Activated CD8-positive, alpha-beta memory T cell treated with anti-CD3 and anti-CD28 coated beads, Interleukin-2, amount 50 U/mL, for 1 hour (primary cell): ENCODE results near the gene LEP.
A peak's percentile ranks its signal among the peaks of the same experiment; 100 is the strongest.

Experiments used
- DNase-seq: peaks from one replicate; pipeline ENCODE4 v3.0.0-alpha.2; 2020; ENCODE audit errors: extremely low read depth

The LEP gene

DNA sequence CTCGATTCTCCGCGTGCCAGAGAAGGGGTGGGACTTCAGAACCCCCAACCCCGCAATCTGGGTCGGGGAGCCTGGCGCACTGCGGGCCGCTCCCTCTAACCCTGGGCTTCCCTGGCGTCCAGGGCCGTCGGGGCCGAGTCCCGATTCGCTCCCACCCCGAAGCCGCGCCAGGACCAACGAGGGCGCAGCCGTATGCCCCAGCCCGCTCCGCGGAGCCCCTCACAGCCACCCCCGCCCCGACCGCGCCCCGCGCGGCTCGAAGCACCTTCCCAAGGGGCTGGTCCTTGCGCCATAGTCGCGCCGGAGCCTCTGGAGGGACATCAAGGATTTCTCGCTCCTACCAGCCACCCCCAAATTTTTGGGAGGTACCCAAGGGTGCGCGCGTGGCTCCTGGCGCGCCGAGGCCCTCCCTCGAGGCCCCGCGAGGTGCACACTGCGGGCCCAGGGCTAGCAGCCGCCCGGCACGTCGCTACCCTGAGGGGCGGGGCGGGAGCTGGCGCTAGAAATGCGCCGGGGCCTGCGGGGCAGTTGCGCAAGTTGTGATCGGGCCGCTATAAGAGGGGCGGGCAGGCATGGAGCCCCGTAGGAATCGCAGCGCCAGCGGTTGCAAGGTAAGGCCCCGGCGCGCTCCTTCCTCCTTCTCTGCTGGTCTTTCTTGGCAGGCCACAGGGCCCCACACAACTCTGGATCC, at the start of gene LEP:
LEP (plus strand) TSS at position 583 of the 691 bp plus-strand sequence. CDS start 10,741 bp downstream, outside the sequence.
- no peak for DNase-seq

DNA sequence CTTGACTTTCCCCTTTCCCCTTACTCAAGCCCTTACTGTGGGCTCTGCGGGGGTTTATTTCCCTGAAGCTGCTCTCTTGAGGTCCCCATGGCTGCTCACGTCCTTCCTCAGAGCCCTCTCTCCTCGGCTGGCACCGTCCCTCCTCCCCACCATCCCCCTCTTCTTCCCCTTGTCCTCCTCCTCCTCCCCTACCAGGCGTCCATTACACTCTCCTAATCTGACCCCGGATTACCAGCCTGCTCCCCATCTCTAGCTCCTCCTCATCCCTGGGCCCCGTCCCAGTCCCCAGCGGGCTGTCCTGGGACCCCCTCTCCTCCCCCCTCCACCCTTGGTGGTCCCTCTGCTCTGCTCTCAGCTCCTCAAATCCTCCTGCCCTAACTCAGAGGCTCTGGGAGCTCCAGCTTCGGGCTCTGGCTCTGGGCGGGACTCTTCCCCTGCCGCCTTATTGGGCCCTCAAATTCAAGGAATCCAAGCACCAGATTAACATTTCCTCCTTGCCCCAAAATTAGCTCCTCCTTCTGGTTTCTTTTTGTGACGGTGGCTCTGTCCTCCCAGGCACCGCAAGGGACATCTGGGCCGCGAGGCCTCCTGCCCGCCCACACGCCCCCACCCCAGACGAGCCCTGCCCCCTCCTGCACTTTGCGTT, 48.5 kb upstream of the LEP start:
- no peak for DNase-seq

DNA sequence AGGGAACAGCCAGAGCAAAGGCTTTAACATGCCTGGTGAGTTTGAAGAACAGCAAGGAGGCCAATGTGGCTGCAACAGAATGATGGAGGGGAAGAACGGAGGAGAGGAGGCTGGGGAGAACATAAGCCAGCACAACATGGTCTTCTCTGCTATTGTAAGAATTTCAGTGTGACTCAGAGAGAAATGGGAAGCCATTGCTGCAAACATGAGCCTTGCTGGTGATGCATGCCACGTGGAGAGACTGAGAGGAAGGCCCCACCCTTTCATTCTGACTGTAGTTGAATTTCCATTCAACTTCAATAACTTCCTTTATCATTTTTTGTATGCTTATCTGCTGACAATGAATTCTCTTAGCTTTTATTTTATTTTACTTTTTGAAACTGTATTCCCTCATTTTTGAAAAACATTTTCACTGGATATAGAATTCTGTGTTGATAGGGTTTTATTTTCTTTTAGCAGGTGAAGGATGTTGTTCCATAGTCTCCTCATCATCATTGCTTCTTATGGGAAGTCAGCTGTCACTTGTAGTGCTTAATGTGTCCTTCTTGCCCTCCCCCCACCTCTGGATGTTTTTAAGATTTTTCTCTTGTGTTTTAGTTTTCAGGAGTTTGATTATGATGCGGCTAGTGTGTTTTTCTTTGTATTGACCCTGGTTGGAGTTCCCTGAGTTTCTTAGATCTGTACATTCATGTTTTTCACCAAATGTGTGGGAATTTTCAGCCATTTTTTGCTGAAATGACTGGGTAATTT, 46.4 kb upstream of the LEP start:
- DNase-seq = no peak

DNA sequence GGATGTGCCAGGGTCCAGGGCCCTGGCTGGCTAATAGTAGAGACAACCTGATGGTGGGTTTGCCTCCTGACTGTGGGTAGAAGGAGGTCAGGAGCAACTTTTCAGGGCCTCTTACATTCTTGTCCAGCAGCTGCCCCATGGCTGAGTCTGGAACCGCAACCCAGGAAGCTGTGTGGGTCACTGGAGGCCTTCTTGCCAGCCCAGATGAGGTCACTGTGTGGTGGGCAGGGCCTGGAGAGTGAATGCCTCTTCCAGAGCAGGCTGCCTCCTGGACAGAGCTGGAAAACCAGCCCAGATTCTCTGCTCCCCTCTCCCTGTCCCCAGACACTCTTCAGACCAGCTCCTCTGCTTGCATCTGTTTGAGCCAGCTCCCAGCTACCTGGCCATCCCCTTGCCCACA, 43.5 kb upstream of the LEP start:
- no peak for DNase-seq

DNA sequence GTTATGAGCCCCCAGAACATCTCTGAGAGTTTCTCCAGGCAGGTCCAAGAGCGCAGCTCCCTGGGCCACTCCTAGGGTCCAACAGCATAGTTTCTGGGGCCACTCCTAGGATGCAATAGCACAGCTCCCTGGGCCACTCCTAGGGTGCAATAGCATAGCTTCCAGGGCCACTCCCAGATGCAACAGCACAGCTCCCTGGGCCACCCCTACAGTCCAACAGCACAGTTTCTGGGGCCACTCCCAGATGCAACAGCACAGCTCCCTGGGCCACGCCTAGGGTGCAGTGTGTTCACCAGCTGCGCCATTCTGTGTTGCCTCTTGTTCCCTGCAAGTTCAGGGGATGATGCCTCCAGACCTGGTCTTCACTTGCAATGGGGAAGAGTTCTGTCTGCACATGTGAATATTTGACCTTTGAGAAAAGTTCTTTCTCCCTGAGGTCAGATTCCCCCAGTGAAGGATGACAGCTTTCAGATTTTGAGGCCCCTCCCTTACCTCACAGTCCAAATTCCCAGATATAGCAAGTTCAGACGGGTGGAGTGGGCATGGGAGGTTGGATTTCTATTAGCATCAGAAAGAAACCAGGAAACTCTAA, 43.0 kb upstream of the LEP start:
- no peak for DNase-seq

DNA sequence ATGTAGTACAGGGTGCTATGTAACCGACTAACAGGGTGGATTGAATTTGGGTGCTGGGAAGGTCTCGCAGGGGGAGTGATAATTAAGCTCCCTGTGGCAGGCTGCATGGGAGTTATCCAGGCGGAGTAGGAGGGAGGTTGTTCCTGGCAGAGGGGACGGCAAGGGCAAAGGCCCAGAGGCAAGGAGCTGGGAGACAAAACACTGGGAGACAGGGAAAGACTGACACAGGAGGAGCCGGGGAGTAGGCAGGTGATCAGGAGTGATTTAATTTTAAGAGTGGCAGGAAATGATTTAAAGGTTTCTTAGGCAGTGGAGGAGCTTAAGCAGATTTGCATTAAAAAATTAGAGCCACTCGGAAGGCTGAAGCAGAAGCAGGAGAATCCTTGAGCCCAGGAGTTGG, 40.7 kb upstream of the LEP start:
- no peak for DNase-seq

DNA sequence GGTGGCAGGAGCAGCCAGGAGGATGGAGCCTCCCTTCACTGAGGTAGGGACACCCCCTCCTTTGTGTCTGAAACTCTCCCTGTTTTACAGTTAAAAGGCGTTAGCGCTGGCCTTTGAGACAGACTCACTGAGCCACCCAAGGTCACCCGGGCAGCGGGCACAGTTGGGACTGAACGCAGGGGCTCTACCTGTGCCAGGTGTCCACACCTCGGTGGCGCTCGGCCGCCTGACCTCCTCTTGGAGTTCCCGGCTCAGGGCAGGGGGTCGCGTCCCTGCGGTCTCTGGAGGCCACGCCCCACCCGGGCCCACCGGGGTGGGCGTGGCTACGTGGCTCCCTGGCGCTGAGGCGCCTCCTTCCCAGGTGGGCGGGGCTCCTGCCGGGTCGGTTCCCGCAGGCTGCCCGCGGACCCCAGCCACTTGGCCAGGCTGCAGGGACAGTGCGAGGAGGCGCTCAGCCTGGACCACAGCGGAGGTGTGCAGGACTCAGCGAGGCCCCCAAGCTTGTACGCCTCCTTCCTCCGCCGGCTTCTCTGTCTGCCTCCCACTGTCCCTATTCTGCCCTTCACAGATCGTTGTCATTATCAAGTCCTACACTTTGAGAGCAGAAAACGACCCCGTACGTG, 39.9 kb upstream of the LEP start:
- DNase-seq = no peak

DNA sequence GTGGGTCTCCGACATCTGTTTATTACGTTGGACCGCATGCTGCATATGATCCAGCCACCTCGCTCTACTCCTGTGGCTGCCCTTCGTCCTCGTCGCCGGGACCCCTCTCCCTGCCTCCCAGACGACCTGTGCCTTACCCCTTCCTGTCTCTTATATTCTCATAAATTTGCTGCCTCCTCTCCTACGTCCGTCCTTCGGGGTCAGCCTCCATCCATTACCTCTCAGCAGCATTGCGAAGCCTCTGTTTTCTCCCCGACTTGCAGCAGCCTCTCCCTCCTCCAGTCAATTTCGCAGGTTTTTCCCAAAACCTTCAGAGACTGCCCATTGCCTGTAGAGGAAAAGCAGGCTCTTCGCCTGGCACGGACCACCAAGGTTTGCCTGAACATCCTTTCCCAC, 39.4 kb upstream of the LEP start:
- DNase-seq = no peak

DNA sequence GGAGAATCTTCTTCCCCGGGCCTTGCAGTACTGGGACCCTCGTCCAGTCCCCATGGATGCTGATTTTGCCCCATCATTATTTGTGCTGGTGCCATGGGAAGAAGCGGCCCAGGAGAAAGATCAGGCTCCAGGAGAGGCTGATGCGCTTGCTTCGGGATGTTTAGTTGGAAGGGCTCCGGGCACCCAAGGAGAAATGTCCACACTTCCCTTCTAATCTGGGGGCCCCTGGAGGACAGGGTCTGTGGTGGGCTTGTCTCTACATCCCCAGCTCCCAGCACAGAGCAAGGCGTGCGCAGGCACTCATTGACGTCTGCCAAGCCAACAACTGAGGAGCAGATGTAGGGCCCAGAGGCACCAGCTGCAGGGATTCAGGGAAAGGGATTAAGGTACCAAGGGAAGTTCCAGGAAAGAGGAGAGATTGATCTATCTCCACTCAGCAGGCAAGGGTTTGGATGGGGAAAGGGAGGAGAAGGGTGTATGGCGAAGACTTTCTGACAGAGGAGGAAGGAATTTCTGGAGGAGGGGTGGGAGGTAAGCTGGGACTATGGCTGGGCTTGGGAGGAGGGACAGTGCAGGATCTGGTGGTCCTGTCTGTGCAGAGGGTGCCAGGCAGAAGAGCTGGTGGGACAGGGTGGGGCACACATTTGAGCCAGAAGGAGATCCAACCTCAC, 38.7 kb upstream of the LEP start:
- DNase-seq = no peak

DNA sequence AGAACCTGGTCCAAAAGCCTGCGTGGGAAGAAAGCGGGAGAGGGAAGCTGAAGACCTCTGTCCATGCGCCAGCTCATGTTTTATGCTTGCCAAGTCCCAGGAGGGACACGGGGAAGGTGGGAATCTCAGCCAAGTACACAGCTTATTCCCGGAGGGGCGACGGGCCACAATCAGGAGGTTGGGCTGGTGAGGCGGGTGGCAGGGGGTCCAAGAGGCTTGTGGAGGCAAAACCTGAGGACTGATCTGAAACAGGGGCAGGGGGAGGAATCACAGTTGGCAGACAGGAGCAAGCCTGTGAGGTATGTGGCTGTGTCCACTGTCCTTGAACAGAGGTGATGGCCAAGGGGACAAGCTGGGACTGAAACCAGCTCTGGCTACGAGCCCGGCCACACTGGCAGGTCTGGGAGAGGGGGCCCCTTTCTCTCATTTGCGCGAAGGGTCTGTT, 38.0 kb upstream of the LEP start:
- no peak for DNase-seq

DNA sequence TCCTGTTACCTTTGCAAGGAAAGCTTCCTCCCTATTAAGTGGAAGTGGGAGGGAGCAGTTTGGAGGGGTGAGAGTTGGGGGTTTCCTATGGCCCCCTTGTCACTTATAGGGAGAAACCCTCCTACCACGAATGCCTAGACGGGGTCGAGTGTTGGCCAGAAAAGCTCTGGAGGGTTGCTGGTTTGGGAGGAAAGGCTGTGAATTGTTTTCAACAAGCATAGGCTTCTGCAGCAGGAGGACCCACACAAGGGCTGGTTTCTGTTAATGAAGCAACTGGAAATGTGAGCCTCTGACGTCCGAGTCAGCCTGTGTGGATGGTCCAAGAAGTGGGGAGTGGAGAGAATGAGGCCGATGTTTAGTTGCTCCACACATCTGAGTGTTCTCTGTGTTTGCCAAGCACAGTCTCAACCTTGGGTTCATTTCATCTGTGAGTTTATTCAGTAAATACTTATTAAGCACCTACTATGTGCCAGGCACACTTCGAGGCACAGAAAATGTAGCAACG, 37.3 kb upstream of the LEP start:
- no peak for DNase-seq

DNA sequence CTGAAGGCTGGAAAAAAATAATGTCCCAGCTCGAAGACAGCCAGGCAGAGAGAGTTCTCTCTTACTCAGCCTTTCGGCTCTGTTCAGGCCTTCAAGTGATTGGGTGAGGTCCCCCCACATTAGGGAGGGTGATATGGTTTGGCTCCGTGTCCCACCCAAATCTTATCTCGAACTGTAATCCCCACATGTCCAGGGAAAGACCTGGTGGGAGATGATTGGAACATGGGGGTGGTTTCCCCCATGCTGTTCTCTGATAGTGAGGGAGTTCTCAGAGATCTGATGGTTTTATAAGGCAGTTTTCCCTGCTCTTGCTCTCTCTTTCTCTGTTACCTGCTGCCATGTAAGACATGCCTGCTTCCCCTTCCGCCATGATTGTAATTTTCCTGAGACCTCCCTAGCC, 36.6 kb upstream of the LEP start:
- DNase-seq = no peak

DNA sequence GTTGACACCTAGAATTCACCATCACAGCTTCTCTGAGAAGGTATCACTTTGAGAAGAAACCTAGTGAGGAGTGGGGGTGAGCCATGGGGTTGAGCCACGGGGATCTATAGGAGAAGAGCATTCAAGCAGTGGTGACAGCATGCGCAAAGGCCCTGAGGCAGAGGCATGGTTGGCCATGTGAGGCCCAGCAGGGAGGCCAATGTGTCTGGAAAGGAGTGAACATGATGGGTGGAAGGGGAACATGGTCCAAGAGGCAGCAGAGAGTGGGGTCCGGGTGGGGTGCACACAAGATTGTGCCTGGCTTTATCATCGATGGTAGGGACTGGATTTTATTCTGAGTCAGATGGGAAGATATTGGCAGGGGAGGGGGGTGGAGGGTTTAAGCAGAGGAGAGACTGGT, 36.0 kb upstream of the LEP start:
- no peak for DNase-seq

DNA sequence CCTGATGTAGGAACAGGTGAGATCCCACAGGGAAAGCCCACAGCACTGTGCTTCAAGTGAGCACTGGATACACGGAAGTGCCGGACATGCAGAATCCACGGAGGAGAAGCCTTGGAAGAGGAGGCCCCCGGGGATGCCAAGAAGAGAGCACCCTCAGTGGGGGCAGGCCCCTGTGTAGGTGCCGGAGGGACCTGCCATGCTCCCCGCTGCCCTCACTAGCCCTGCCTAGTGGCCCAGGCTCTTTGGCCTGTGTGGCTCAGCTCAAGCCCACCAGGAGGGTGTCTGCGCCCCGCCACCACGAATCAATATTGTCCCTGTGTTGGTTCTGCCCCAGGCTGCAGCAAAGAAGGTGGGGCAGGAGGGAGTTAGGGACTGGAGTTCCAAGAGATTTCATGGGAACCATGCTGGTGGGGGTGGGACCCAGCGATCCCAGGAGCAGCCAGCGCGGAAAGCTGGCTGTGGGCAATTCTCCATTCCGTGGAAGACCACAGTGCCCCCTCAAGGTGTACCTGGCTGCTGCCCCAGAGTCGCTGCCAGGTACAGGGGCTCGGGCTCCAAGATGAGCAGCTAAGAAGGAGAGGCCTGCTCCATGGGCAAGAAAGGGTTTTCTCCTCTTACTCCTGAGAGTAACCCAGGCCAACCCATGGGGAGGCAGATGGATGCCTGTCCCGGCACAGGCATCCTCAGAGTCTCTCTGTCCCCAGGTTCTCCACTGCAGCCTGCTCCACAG, 34.9 kb upstream of the LEP start:
- DNase-seq = no peak

DNA sequence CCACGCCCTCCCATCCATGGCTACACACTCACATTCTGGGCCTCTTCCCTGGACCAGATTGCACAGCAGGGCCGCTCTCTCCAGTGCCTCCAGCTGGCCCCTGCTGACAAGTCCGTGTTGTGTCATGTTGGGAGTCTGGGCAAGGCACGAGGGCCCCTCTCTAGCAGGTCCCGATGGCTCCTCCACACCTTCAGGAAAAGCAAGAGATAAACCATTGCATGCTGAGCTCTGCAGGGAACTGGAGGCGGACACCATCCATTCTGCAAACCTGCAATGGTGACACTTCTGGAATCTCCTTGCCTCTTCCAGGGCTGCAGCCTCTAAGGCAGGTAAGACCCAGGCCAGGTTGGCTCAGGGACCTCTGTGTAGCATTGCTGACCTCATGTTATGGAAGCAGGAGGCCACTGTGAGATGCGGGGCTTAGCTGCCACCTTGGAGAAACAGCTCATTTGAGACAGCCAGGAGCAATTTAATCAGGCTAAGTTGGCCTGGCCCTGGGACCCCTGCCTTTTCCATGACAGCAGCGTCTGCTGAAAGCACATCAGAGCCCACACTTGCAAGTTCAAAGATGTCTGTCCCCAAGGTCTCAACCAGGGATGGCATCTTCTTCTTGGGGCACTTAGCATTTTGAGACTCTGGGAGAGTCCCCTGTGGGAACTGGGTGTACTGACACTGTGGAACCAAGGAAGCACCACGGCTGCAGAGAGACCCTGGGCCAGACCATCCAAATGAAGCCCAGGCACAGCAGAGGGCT, 34.2 kb upstream of the LEP start:
- DNase-seq = no peak

DNA sequence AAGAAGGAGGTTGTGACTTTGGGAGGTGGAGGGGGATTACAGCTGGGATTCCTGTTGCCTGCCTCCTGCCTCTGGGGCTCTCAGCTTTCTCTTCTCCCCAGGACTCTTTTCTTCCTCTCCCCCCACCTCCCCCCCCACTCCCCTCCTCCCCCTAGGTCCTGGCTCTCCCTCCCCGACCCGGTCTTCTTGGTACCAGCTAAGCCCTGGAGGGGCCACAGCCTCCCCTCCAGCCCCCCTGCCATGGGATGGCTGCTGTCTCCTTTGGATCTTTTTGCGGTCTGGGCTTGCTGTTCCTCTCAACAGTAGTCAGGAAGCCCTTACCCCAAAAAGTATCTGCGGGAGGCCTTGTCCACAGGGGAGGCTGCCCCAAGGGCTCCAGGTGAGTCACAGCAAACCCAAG, 33.5 kb upstream of the LEP start:
- DNase-seq = no peak

DNA sequence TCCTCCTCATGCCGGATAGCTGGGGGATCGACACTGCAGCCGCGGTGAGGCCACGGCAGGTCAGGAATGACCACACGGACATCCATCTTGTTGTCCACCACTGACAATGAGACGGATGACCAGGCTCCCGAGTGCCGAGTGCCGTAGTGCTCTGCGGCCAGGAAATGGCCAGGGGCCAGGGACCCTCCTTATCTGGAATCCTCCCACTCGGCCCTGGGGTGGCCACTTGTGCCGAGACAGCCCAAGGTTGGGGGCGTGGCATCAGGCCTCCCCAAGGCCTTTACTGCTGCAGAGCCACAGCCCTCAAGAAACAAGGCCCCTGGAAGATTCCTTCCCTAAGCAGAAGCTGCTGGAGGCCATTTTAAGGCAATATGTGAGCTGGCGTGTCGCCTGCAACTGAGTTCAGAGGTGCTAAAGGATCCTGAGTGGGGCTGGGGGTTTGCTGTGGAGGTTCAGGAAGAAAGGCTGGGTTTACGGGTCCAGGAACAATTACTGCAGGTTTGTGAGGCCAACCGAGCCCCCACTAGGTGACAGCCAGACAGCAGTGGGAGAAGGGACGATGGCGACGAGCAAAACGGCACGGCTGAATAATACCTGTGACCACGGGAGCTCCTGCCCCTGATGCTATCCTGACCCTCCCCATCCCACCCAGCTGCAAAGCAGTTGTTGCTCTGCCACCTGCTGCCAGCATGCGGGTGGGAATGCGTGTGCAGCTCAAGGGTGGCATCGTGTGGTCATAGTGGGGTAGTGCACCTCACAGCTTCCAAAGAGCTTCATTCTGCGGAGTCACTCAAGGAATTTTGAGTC, 31.6 kb upstream of the LEP start:
- DNase-seq = peak; percentile 35

DNA sequence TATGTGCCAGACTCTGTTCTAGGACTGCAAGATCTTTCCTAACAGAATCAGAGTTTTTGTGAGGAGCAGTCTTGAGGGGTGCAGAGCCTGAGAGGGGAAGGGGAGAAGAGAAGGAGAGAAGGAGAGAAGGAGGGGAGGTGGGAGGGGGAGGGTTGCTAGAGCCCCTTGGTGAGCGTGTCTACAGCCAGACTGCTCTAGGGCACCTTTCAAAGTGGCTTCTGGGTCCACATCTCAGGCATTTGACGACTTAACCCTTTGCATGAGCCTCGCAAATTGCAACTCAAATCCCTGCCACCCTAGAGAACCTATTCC, 31.1 kb upstream of the LEP start:
- DNase-seq = no peak
